Measurements from ENCODE around the gene NANOGP8. TPM values are rescaled to one million over a fixed set of nuclear protein-coding genes. Genes with fewer than 3 reads are reported as not detected.
A peak's percentile ranks its signal among the peaks of the same experiment; 100 is the strongest.
"Not testable (repeated sequence)": the region's sequence is repeated elsewhere in the genome, so short reads cannot be mapped to it uniquely, and the experiment has no call there.

Gene NANOGP8
- total RNA-seq, 1 donor from 2014 or later = 1.2 TPM

DNA sequence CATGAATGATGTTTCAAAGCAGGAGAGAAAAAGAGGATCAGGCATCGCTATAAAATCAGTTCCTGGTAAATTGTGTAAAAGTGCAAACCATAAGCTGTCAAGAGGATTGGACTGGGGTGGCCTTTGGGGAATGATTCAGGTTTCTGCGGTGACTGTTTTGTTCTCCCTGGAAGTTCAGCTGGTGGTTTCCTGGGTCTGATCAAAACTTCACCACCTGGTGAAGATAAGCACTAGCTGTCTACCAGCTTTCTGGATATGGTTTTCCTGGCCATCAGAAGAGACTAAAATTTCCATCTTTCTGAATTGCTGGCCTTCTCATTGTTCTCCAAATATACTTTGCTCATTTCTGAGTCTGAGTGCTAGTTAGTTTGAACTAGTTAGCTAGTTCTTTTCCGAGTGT, 2.7 kb upstream of the NANOGP8 start:
- no peak for DNase-seq (ENCODE audit: low spot score in 2 of 2, unreplicated experiment in 2 of 2)
- H3K4me3 Mint-ChIP-seq = no peak overlapping the region
- H3K27me3 Mint-ChIP-seq (ENCODE audit: low read depth) = no peaks in the 10 kb centered on the region
- H3K4me1 Mint-ChIP-seq = peaks cover 46% of the 10 kb centered on the region
- H3K27ac Mint-ChIP-seq = peak overlapping the region; percentile 91
- peaks cover 4% of the 10 kb centered on the region for H3K9me3 Mint-ChIP-seq
- H3K36me3 Mint-ChIP-seq = peaks cover 11% of the 10 kb centered on the region
- TF ChIP-seq, protein P1, sequence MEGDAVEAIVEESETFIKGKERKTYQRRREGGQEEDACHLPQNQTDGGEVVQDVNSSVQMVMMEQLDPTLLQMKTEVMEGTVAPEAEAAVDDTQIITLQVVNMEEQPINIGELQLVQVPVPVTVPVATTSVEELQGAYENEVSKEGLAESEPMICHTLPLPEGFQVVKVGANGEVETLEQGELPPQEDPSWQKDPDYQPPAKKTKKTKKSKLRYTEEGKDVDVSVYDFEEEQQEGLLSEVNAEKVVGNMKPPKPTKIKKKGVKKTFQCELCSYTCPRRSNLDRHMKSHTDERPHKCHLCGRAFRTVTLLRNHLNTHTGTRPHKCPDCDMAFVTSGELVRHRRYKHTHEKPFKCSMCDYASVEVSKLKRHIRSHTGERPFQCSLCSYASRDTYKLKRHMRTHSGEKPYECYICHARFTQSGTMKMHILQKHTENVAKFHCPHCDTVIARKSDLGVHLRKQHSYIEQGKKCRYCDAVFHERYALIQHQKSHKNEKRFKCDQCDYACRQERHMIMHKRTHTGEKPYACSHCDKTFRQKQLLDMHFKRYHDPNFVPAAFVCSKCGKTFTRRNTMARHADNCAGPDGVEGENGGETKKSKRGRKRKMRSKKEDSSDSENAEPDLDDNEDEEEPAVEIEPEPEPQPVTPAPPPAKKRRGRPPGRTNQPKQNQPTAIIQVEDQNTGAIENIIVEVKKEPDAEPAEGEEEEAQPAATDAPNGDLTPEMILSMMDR (IDR thresholded peaks at IDR 0.05; ENCODE audit: unreplicated experiment) = no peak

DNA sequence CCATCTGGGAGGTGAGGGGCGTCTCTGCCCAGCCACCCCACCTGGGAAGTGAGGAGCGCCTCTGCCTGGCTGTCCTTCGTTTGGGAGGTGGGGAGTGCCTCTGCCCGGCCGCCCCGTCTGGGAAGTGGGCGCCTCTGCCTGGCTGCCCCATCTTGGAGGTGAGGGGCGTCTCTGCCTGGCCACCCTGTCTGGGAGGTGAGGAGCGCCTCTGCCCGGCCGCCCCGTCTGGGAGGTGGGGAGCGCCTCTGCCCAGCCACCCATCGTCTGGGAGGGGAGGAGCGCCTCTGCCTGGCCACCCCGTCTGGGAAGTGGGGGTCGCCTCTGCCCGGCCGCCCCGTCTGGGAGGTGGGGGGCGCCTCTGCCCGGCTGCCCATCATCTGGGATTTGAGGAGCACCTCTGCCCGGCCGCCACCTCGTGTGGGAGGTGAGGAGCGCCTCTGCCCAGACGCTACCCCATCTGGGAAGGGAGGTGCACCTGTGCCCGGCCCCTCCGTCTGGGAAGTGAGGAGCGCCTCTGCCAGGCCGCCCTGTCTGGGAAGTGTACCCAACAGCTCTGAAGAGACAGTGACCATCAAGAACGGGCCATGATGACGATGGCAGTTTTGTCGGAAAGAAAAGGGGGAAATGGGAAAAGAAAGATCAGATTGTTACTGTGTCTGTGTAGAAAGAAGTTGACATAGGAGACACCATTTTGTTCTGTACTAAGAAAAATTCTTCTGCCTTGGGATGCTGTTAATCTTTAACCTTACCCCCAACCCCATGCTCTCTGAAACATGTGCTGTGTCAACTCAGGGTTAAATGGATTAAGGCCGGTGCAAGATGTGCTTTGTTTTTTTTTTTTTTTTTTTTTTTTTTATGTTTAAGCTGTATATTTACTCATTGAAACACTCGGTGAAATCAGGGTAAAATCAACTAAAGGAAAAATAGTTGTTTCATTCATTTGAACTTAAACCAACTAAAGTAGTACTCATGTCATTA, 2.4 kb downstream of the NANOGP8 start:
- peaks cover 23% of the 10 kb centered on the region for H3K36me3 Mint-ChIP-seq
- peaks cover 14% of the 10 kb centered on the region for H3K9me3 Mint-ChIP-seq
- H3K27ac Mint-ChIP-seq; H3K27me3 Mint-ChIP-seq (ENCODE audit: low read depth); DNase-seq (ENCODE audit: low spot score in 2 of 2, unreplicated experiment in 2 of 2); H3K4me3 Mint-ChIP-seq: not testable (repeated sequence)
- peaks cover 30% of the 10 kb centered on the region for H3K4me1 Mint-ChIP-seq

DNA sequence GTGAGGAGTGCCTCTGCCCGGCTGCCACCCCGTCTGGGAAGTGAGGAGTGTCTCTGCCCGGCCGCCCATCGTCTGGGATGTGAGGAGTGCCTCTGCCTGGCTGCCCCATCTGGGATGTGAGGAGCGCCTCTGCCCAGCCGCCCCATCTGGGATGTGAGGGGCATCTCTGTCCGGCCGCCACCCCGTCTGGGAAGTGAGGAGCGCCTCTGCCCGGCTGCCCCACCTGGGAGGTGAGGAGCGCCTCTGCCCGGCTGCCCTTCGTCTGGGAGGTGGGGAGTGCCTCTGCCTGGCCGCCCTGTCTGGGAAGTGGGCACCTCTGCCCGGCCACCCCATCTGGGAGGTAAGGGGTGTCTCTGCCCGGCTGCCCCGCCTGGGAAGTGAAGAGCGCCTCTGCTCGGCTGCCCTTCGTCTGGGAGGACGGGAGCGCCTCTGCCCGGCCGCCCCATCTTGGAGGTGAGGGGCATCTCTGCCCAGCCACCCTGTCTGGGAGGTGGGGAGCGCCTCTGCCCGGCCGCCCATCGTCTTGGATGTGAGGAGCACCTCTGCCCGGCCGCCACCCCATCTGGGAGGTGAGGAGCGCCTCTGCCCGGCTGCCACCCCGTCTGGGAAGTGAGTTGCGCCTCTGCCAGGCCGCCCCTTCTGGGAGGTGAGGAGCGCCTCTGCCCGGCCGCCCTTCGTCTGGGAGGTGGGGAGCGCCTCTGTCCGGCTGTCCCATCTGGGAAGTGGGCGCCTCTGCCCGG, 3.3 kb downstream of the NANOGP8 start:
- DNase-seq (ENCODE audit: low spot score in 2 of 2, unreplicated experiment in 2 of 2); H3K27ac Mint-ChIP-seq; H3K4me3 Mint-ChIP-seq; H3K27me3 Mint-ChIP-seq (ENCODE audit: low read depth): not testable (repeated sequence)
- H3K4me1 Mint-ChIP-seq = peaks cover 21% of the 10 kb centered on the region
- peaks cover 23% of the 10 kb centered on the region for H3K36me3 Mint-ChIP-seq
- H3K9me3 Mint-ChIP-seq = peaks cover 14% of the 10 kb centered on the region

DNA sequence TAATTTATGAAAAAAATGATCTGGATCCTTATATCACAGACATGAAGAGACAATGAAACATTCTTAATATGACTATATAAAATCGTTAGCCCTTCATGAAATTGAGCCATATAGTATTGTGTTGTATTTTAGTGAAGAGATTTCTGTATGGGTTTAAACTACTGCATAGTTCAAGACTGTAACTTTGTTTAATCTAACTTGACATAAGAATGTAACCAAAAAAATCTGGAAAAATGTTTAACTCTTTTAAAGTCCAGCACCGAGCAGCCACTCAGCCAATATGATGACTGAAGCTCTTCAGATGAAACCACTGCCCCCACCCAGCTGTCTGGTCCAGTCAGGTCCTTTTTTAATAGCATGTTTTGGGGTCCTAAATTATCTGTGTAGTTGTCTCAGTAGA, 4.9 kb downstream of the NANOGP8 start:
- H3K4me1 Mint-ChIP-seq = peaks cover 18% of the 10 kb centered on the region
- H3K4me3 Mint-ChIP-seq = no peak overlapping the region

DNA sequence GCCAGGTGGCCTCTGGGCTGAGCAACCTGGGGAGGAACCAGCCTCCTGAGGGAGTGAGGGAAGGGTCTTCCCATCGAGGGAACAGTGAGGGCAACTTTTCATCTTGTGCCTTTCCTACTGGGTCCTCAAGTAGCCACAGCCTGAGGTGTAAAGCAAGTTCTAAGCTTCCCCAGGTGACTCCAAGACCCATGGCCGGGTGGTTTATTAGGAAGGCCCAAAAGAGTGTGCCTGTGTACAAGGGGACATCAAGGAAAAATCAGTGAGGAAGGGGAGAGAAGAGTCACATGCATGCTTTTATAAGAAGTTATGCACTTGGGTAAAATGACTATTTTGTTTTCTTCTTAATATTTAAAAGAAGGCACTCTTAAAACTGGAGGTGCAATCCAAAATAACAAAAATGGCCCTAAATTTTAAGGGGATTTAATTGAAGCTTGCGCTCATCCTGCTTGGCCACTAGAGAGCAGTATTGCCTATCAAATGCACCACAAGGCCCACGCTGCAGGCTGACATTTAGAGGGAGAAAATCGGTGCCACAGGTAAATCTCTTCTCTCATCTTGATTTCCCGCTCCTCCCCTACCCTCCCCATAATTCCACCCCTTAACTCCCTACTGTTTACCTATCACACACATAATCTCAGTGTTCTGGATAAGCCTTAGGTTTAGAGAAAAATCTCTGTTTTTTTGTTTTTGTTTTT, 6.7 kb downstream of the NANOGP8 start:
- peaks cover 30% of the 10 kb centered on the region for H3K9me3 Mint-ChIP-seq
- peak overlapping the region; percentile 39 for H3K27ac Mint-ChIP-seq
- DNase-seq (ENCODE audit: low spot score in 2 of 2, unreplicated experiment in 2 of 2) = no peak
- no peak overlapping the region for H3K4me3 Mint-ChIP-seq
- H3K27me3 Mint-ChIP-seq (ENCODE audit: low read depth) = no peaks in the 10 kb centered on the region
- TF ChIP-seq, protein P1 (IDR thresholded peaks at IDR 0.05; ENCODE audit: unreplicated experiment) = peak; percentile 77
- H3K36me3 Mint-ChIP-seq = peaks cover 26% of the 10 kb centered on the region
- peaks cover 17% of the 10 kb centered on the region for H3K4me1 Mint-ChIP-seq

More for the DNA sequence above, 4.9 kb downstream of the NANOGP8 start:
- TF ChIP-seq, protein P1 (IDR thresholded peaks at IDR 0.05; ENCODE audit: unreplicated experiment) = no peak
- peaks cover 26% of the 10 kb centered on the region for H3K9me3 Mint-ChIP-seq
- H3K27me3 Mint-ChIP-seq (ENCODE audit: low read depth) = no peaks in the 10 kb centered on the region
- no peak for DNase-seq (ENCODE audit: low spot score in 2 of 2, unreplicated experiment in 2 of 2)
- peak overlapping the region; percentile 72 for H3K27ac Mint-ChIP-seq
- peaks cover 30% of the 10 kb centered on the region for H3K36me3 Mint-ChIP-seq

DNA sequence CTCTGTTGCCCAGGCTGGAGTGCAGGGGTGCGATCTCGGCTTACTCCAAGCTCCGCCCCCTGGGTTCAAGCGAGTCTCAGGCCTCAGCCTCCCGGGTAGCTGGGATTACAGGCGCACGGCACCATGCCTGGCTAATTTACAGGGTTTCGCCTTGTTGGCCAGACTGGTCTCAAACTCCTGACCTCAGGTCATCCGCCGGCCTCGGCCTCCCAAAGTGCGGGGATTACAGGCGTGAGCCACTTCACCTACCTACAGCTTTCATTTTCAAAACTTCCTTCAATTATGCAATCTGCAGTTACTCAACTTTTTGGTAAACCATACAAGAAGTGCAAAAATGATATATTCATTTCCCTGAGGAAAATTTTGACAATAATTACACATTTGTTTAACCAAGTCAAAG, 14.0 kb downstream of the NANOGP8 start:
- Mint-ChIP-seq H3K4me1 (peaks cover 29% of the 10 kb centered on the region), H3K27ac (no peak overlapping the region), H3K4me3 (no peak overlapping the region), H3K36me3 (peaks cover 13% of the 10 kb centered on the region), H3K9me3 (peaks cover 25% of the 10 kb centered on the region), H3K27me3 (ENCODE audit: low read depth) (no peaks in the 10 kb centered on the region)
- no peak for DNase-seq (ENCODE audit: low spot score in 2 of 2, unreplicated experiment in 2 of 2)
- TF ChIP-seq, protein P1 (IDR thresholded peaks at IDR 0.05; ENCODE audit: unreplicated experiment) = no peak

Measured in mesothelial cell of epicardium (in vitro differentiated cells).